ENCODE data around the gene HEBP1.

The HEBP1 gene

DNA sequence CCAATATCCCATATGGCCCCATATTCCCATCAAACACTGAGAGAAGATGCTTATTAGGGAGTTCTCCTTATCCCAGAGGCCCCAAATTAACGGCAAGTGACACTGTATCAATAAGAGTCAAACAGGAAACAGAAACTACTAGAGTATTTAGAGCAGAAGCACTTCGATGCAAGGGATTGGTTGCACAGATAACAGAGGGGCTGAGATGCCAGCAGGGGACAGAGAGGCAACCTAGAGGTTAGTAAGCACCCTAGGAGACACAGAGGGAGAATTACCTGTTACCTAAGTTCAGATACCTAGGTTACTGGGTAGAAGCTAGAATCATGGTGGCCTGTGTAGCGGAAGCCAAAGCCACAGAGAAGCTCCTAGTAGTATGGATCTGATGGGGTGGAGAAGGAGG, 2.9 kb downstream of the HEBP1 start (continued):
- TF ChIP-seq, protein P1, sequence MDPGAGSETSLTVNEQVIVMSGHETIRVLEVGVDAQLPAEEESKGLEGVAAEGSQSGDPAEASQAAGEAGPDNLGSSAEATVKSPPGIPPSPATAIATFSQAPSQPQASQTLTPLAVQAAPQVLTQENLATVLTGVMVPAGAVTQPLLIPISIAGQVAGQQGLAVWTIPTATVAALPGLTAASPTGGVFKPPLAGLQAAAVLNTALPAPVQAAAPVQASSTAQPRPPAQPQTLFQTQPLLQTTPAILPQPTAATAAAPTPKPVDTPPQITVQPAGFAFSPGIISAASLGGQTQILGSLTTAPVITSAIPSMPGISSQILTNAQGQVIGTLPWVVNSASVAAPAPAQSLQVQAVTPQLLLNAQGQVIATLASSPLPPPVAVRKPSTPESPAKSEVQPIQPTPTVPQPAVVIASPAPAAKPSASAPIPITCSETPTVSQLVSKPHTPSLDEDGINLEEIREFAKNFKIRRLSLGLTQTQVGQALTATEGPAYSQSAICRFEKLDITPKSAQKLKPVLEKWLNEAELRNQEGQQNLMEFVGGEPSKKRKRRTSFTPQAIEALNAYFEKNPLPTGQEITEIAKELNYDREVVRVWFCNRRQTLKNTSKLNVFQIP (CRISPR knock-in tag; IDR thresholded peaks at IDR 0.05; ENCODE audit: borderline replicate concordance, low read depth), result no peak
- TF ChIP-seq ZFP3 (CRISPR knock-in tag; IDR thresholded peaks at IDR 0.05), result no peak
- TF ChIP-seq GLIS3 (CRISPR knock-in tag; IDR thresholded peaks at IDR 0.05), result no peak
- no peak for TF ChIP-seq ZNF565 (CRISPR knock-in tag; conservative IDR thresholded peaks at IDR 0.05; ENCODE audit: low read depth)

DNA sequence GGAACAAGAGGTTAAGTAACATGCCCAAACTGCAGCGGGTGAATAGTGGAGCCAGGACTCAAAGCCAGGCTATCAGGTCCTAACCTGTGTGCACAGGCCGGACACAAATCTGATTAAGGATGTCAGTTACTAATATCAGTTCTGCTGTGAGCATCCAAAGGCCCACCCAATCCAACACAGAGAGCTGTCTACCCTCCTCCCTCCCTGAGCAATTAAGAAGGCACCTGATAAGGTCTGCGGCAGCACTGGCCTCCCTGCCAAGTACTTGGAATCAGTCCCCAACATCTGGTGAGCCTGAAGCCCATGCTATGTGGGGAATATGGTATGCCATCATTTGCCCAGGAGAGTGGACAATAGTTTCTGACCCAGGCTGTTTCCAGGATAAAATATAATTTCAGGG, 3.9 kb downstream of the HEBP1 start:
- ATAC-seq, result no peak
- TF ChIP-seq SNAI2 (CRISPR knock-in tag; IDR thresholded peaks at IDR 0.05) (no peak), ZNF565 (CRISPR knock-in tag; conservative IDR thresholded peaks at IDR 0.05; ENCODE audit: low read depth) (no peak), TOX (CRISPR knock-in tag; IDR thresholded peaks at IDR 0.05; ENCODE audit: borderline replicate concordance) (no peak), ZC3H10 (CRISPR knock-in tag; IDR thresholded peaks at IDR 0.05) (no peak), ESRRG (CRISPR knock-in tag; IDR thresholded peaks at IDR 0.05) (no peak), PPARA (CRISPR knock-in tag; IDR thresholded peaks at IDR 0.05; ENCODE audit: borderline replicate concordance) (no peak), ZFP30 (CRISPR knock-in tag; IDR thresholded peaks at IDR 0.05) (no peak)

DNA sequence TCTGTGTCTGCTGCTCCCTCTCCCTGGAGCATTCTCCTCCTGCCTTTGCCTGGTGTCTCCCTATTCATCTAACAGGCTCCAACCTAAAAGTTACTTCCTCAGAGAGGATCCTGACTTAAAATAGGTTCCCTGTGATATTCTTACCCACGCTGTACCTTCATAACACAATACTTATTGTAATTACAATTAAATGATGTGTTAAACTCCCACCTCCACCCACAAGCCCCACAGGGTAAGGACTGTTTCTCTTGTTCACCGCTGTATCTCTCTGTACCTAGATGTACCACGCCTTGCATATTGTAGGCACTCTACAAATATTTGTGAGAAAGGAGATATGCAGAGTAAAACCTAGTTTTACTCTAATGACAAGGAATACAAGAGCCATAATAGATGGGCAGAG, 5.0 kb downstream of the HEBP1 start:
- ATAC-seq, result no peak
- TF ChIP-seq, protein P2, sequence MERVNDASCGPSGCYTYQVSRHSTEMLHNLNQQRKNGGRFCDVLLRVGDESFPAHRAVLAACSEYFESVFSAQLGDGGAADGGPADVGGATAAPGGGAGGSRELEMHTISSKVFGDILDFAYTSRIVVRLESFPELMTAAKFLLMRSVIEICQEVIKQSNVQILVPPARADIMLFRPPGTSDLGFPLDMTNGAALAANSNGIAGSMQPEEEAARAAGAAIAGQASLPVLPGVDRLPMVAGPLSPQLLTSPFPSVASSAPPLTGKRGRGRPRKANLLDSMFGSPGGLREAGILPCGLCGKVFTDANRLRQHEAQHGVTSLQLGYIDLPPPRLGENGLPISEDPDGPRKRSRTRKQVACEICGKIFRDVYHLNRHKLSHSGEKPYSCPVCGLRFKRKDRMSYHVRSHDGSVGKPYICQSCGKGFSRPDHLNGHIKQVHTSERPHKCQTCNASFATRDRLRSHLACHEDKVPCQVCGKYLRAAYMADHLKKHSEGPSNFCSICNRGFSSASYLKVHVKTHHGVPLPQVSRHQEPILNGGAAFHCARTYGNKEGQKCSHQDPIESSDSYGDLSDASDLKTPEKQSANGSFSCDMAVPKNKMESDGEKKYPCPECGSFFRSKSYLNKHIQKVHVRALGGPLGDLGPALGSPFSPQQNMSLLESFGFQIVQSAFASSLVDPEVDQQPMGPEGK (CRISPR knock-in tag; IDR thresholded peaks at IDR 0.05; ENCODE audit: borderline replicate concordance), result no peak
- TF ChIP-seq, protein P3, sequence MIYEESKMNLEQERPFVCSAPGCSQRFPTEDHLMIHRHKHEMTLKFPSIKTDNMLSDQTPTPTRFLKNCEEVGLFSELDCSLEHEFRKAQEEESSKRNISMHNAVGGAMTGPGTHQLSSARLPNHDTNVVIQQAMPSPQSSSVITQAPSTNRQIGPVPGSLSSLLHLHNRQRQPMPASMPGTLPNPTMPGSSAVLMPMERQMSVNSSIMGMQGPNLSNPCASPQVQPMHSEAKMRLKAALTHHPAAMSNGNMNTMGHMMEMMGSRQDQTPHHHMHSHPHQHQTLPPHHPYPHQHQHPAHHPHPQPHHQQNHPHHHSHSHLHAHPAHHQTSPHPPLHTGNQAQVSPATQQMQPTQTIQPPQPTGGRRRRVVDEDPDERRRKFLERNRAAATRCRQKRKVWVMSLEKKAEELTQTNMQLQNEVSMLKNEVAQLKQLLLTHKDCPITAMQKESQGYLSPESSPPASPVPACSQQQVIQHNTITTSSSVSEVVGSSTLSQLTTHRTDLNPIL (CRISPR knock-in tag; IDR thresholded peaks at IDR 0.05; ENCODE audit: low read depth), result no peak
- TF ChIP-seq ZNF8 (CRISPR knock-in tag; IDR thresholded peaks at IDR 0.05) (no peak), TCF4 (CRISPR knock-in tag; IDR thresholded peaks at IDR 0.05; ENCODE audit: borderline replicate concordance) (no peak), ZNF70 (CRISPR knock-in tag; IDR thresholded peaks at IDR 0.05) (no peak), ARNTL (CRISPR knock-in tag; IDR thresholded peaks at IDR 0.05; ENCODE audit: borderline replicate concordance, low read depth) (no peak), TOX (CRISPR knock-in tag; IDR thresholded peaks at IDR 0.05; ENCODE audit: borderline replicate concordance) (no peak), ZNF565 (CRISPR knock-in tag; conservative IDR thresholded peaks at IDR 0.05; ENCODE audit: low read depth) (no peak), RARB (CRISPR knock-in tag; IDR thresholded peaks at IDR 0.05) (no peak), ZC3H10 (CRISPR knock-in tag; IDR thresholded peaks at IDR 0.05) (no peak), ESRRG (CRISPR knock-in tag; IDR thresholded peaks at IDR 0.05) (no peak)
- TF ChIP-seq, protein P1 (CRISPR knock-in tag; IDR thresholded peaks at IDR 0.05; ENCODE audit: borderline replicate concordance, low read depth), result no peak
- TF ChIP-seq, protein P4, sequence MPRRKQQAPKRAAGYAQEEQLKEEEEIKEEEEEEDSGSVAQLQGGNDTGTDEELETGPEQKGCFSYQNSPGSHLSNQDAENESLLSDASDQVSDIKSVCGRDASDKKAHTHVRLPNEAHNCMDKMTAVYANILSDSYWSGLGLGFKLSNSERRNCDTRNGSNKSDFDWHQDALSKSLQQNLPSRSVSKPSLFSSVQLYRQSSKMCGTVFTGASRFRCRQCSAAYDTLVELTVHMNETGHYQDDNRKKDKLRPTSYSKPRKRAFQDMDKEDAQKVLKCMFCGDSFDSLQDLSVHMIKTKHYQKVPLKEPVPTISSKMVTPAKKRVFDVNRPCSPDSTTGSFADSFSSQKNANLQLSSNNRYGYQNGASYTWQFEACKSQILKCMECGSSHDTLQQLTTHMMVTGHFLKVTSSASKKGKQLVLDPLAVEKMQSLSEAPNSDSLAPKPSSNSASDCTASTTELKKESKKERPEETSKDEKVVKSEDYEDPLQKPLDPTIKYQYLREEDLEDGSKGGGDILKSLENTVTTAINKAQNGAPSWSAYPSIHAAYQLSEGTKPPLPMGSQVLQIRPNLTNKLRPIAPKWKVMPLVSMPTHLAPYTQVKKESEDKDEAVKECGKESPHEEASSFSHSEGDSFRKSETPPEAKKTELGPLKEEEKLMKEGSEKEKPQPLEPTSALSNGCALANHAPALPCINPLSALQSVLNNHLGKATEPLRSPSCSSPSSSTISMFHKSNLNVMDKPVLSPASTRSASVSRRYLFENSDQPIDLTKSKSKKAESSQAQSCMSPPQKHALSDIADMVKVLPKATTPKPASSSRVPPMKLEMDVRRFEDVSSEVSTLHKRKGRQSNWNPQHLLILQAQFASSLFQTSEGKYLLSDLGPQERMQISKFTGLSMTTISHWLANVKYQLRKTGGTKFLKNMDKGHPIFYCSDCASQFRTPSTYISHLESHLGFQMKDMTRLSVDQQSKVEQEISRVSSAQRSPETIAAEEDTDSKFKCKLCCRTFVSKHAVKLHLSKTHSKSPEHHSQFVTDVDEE (CRISPR knock-in tag; IDR thresholded peaks at IDR 0.05), result no peak

DNA sequence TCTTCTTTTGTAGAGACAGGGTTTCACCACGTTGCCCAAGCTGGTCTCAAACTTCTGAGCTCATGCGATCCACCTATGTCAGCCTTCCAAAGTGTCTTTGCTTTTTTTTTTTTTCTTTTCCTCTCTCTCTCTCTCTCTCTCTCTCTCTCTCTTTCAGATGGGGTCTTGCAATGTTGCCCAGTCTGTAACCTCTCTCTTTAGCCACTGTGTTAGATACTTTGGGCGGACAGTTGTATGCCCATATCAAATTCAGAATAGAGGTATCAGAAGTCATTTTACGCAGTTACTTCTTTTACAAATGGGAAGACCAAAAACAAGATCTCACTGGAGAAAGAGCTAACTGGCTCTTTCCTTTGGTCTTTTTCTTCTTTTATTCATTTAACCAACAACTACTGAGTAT, 6.7 kb downstream of the HEBP1 start:
- ATAC-seq, result no peak
- TF ChIP-seq TOX (CRISPR knock-in tag; IDR thresholded peaks at IDR 0.05; ENCODE audit: borderline replicate concordance) (no peak), ESRRG (CRISPR knock-in tag; IDR thresholded peaks at IDR 0.05) (no peak), BACH2 (CRISPR knock-in tag; IDR thresholded peaks at IDR 0.05; ENCODE audit: borderline replicate concordance) (no peak), RARB (CRISPR knock-in tag; IDR thresholded peaks at IDR 0.05) (no peak), CSDC2 (CRISPR knock-in tag; IDR thresholded peaks at IDR 0.05) (no peak), ZNF70 (CRISPR knock-in tag; IDR thresholded peaks at IDR 0.05) (no peak)
- TF ChIP-seq, protein P3 (CRISPR knock-in tag; IDR thresholded peaks at IDR 0.05; ENCODE audit: low read depth), result no peak
- TF ChIP-seq, protein P1 (CRISPR knock-in tag; IDR thresholded peaks at IDR 0.05; ENCODE audit: borderline replicate concordance, low read depth), result no peak
- TF ChIP-seq, protein P5, sequence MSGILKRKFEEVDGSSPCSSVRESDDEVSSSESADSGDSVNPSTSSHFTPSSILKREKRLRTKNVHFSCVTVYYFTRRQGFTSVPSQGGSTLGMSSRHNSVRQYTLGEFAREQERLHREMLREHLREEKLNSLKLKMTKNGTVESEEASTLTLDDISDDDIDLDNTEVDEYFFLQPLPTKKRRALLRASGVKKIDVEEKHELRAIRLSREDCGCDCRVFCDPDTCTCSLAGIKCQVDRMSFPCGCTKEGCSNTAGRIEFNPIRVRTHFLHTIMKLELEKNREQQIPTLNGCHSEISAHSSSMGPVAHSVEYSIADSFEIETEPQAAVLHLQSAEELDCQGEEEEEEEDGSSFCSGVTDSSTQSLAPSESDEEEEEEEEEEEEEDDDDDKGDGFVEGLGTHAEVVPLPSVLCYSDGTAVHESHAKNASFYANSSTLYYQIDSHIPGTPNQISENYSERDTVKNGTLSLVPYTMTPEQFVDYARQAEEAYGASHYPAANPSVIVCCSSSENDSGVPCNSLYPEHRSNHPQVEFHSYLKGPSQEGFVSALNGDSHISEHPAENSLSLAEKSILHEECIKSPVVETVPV (CRISPR knock-in tag; IDR thresholded peaks at IDR 0.05), result no peak
